Measurements from ENCODE around the gene AK1.
"Not testable (repeated sequence)": the region's sequence is repeated elsewhere in the genome, so short reads cannot be mapped to it uniquely, and the experiment has no call there.

The AK1 gene

DNA sequence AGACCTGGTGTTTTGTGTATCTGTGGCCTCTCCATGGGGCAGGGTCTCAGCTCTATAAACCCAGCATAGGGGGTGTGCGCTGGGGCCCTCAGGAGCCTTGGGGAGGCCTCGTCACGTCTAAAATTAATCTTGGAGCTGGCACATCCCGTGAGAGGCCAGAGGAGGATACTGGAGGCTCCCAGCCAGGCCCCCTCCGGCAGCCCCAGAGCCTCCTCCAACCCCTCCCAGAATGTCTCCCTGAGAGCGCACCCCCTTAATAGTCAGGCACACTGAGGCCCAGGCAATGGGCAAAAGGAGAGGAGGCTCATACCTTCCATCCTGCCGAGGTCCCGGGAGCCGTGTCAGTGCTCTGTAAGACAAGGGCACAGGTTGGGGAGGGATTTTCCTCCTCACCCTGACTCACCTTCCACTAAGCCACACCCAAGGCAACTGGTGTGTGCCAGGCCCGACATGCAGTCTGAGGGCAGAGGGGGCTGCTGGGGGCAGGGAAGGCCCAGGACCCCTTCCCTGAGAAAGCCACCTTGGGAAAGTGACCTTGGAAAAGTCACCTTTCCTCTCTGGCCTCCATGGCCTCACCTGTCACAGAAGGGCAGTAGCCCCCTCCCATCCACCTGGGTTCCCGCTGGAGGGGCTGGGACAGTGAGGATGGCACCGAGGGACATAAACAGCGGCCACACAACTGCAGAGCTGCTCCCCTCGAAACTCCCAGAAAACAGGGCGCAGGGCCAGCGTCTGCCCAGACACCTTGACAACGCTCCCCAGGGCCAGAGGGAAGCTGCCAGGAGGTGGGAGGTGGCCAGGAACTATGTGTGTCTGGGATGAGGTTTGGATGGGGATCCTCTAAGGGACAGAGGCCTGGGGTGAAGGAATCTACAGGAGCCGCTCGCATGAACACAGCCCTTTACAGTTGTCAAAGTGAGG lies 2.9 kb downstream of the AK1 start:
- TF ChIP-seq ZFX (IDR thresholded peaks at IDR 0.05) = no peak
- TF ChIP-seq, protein P1, sequence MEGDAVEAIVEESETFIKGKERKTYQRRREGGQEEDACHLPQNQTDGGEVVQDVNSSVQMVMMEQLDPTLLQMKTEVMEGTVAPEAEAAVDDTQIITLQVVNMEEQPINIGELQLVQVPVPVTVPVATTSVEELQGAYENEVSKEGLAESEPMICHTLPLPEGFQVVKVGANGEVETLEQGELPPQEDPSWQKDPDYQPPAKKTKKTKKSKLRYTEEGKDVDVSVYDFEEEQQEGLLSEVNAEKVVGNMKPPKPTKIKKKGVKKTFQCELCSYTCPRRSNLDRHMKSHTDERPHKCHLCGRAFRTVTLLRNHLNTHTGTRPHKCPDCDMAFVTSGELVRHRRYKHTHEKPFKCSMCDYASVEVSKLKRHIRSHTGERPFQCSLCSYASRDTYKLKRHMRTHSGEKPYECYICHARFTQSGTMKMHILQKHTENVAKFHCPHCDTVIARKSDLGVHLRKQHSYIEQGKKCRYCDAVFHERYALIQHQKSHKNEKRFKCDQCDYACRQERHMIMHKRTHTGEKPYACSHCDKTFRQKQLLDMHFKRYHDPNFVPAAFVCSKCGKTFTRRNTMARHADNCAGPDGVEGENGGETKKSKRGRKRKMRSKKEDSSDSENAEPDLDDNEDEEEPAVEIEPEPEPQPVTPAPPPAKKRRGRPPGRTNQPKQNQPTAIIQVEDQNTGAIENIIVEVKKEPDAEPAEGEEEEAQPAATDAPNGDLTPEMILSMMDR (conservative IDR thresholded peaks at IDR 0.05) = no peak
- H3K27ac ChIP-seq = no peak overlapping the region; the same call in 1 of the 2 replicates

DNA sequence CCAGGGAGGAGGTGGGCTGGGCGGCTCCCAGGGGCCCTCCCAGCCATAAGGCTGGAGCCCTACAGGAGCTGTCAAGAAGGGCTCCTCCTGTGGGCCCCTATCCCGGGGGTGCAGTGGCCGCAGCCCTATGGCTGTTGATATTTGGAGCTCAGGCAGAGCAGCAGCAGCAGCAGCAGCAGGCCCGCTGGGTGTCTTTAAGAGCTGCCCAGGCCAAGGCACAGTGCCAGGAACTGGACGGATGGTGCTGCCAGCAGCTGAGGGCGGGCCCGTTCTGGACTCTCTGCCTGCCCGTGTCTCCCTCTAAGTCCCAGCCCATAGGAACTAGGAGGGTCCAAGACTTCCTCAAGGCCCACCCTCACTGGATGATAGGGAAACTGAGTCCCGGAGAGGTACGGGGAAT lies 3.6 kb downstream of the AK1 start:
- H3K27ac ChIP-seq = no peak overlapping the region; the same call in 1 of the 2 replicates

DNA sequence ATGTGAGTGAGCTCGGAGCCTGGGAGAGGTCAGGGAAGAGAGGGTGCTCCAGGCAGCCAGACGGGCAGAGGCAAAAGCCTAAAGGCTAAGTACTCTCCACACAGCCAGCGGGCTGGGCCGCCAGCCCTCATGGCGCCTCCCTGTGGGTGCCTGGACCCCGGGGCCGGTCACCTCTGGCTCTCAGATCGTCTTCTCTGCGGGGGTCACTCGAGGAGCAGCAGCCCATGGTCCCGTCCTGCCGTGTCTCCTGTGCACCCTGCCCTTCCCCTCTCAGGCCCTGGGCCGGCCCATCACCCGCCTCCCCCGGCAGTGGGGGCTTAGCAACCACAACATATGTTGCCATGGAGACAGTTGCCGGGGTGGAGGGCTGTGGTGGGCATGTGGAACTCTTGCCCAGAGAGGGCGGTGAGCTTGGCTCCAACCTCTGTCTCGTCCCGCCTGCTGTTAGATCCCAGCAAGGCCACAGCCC lies 4.2 kb downstream of the AK1 start:
- TF ChIP-seq, protein P1 (conservative IDR thresholded peaks at IDR 0.05) = no peak
- no peak for TF ChIP-seq ZFX (IDR thresholded peaks at IDR 0.05)
- no peak overlapping the region for H3K27ac ChIP-seq

More for the DNA sequence above, 3.6 kb downstream of the AK1 start:
- no peak for TF ChIP-seq ZFX (IDR thresholded peaks at IDR 0.05)
- TF ChIP-seq, protein P1 (conservative IDR thresholded peaks at IDR 0.05) = no peak

DNA sequence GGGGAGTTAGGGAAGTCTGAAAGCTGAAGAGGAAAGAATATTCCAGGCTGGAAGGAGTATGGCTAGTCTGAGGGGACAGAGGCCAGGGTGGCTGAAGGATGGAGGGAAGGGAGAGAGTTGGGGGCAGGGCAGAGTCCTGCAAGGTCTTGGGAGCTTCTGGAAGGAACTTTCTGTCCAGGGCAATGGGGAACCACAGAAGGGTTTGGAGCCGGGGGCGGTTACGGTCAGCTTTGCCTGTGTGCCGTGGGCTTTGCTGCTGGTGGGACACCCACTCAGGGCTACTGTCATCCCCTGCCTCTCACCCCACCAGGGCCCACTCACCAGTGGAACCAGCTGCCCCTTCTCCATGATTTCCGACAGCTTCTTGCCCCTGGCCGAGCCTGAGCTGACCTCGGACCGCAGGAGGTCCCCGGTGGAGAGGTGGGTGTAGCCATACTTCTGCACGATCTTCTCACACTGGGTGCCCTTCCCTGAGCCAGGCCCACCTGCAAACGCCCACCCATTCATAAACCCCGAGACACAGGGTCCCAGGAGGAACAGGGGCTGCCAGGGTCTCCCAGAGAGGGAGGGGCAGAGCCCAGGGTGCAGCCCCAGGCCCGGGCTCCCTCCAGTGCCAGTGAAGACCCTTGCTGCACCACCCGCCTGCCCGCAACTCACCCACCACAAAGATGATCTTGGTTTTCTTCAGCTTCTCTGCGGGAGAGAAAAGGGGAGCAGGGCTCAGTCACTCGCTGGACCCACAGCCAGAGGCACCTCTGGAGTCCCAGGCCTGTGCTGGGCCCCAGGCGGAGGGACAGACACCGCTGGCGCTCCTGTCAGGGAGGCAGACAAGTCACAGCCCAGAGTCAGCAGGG lies 4.9 kb downstream of the AK1 start:
- H3K27ac ChIP-seq = no peak overlapping the region
- no peak for TF ChIP-seq ZFX (IDR thresholded peaks at IDR 0.05)
- TF ChIP-seq, protein P1 (conservative IDR thresholded peaks at IDR 0.05) = no peak

DNA sequence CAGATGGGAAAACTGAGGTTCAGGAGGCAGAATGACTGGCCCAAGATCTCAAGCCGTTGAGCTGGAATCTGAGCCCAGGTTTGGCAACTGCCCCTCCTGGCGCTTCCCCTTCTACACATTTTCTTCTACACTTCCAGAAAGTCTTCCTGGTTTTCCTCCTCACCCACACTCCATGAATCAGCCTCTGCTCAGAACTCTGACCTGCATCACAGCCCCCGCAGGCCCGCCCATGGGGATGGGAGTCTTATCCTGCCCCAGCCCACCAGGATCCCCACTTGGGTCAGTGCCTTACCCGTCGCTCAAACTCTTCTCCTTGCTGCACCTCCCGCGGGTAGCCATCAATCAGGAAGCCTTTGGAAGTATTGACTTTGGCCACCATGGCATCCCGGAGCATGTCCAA lies 5.9 kb downstream of the AK1 start:
- H3K27ac ChIP-seq = no peak overlapping the region
- no peak for TF ChIP-seq ZFX (IDR thresholded peaks at IDR 0.05)
- TF ChIP-seq, protein P1 (conservative IDR thresholded peaks at IDR 0.05) = no peak

DNA sequence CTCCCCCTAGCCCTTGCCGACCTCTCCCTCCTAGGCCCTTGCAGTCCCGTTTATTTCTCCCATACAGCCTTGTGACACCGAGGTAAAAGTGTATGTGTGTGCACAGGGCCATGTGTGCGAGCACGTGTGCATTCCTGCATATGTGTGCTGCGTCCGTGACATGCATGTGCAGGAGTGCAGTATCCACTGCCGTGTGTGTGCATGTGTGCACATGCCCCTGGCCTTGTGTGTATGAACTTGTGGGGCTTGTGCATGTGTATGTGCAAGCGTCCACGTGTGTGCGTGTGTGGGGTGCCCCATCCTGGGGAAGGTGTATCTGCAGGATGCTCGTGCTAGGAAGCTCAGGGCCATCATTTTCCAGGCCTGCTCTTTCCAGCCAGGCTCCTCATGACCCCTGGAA lies 6.6 kb downstream of the AK1 start:
- TF ChIP-seq ZFX (IDR thresholded peaks at IDR 0.05) = no peak
- TF ChIP-seq, protein P1 (conservative IDR thresholded peaks at IDR 0.05) = no peak
- no peak overlapping the region for H3K27ac ChIP-seq

DNA sequence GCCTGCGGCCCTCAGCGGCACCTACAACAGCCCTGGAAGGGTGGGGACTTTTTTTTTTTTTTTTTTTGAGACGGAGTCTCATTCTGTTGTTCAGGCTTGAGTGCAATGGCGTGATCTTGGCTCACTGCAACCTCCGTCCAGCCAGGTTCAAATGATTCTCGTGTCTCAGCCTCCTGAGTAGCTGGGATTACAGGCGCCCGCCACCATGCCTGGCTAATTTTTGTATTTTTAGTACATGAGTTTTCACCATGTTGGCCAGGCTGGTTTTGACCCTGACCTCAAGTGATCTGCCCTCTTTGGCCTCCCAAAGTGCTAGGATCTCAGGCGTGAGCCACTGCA lies 7.4 kb downstream of the AK1 start:
- H3K27ac ChIP-seq = not testable (repeated sequence)

Measured in C4-2B (cell line).